Hepatocyte (in vitro differentiated cells): ENCODE data around the gene TMEM150A. TPM values are rescaled to one million over a fixed set of nuclear protein-coding genes. Genes with fewer than 3 reads are reported as not detected.

ENCODE experiments used
- DNase-seq: peaks from one replicate; pipeline ENCODE4 v3.0.0-alpha.2; 2016; ENCODE audit warnings: low spot score
- H2AFZ ChIP-seq: fragments of 200-600 bp; sonication (generic); 2 replicates; pipeline ENCODE4 v1.6.0; 2016; ENCODE audit warnings: antibody characterized with exemption, mild to moderate bottlenecking
- H3K27ac ChIP-seq: fragments of 200-600 bp; sonication (generic); 2 replicates; pipeline ENCODE4 v1.5.1; 2016; ENCODE audit warnings: mild to moderate bottlenecking
- H3K27me3 ChIP-seq: fragments of 200-600 bp; sonication (generic); 2 replicates; pipeline ENCODE4 v1.6.1; 2016
- H3K36me3 ChIP-seq: fragments of 200-600 bp; sonication (generic); replicated peaks from 2 replicates; pipeline ENCODE4 v1.5.1; 2016; ENCODE audit warnings: low read depth; ENCODE audit not compliant: insufficient read depth
- H3K4me1 ChIP-seq: fragments of 200-600 bp; sonication (generic); 2 replicates; pipeline ENCODE4 v1.5.1; 2016; ENCODE audit warnings: mild to moderate bottlenecking, moderate library complexity; ENCODE audit not compliant: insufficient read depth
- H3K4me2 ChIP-seq: fragments of 200-600 bp; sonication (generic); 2 replicates; pipeline ENCODE4 v1.6.0; 2016
- H3K4me3 ChIP-seq: fragments of 200-600 bp; sonication (generic); 2 replicates; pipeline ENCODE4 v1.5.1; 2016; ENCODE audit warnings: mild to moderate bottlenecking
- H3K79me2 ChIP-seq: fragments of 200-600 bp; sonication (generic); 2 replicates; pipeline ENCODE4 v1.6.0; 2017; ENCODE audit warnings: mild to moderate bottlenecking
- H3K9me2 ChIP-seq: fragments of 200-600 bp; sonication (generic); replicated peaks from 2 replicates; pipeline ENCODE4 v1.6.0; 2017; ENCODE audit warnings: mild to moderate bottlenecking; ENCODE audit not compliant: insufficient read depth
- H3K9me3 ChIP-seq: fragments of 200-600 bp; sonication (generic); 2 replicates; pipeline ENCODE4 v1.5.1; 2016; ENCODE audit warnings: low read depth, mild to moderate bottlenecking
- H4K20me1 ChIP-seq: fragments of 200-600 bp; sonication (generic); 2 replicates; pipeline ENCODE4 v1.6.0; 2016; ENCODE audit warnings: mild to moderate bottlenecking; ENCODE audit not compliant: insufficient read depth, poor library complexity, severe bottlenecking
- CTCF ChIP-seq: fragments of 200-600 bp; sonication (generic); IDR thresholded peaks from 2 replicates; pipeline ENCODE4 v1.5.1; 2016; ENCODE audit warnings: antibody characterized with exemption, mild to moderate bottlenecking; ENCODE audit not compliant: poor library complexity
- EZH2 ChIP-seq: fragments of 200-600 bp; sonication (generic); IDR thresholded peaks from 2 replicates; pipeline ENCODE4 v1.6.1; 2016; ENCODE audit warnings: antibody characterized with exemption, mild to moderate bottlenecking, borderline replicate concordance
- EZH2phosphoT487 ChIP-seq: fragments of 200-600 bp; sonication (generic); IDR thresholded peaks from one replicate; pipeline ENCODE4 v1.6.1; 2018; ENCODE audit warnings: antibody characterized with exemption, mild to moderate bottlenecking, low read depth, moderate library complexity; ENCODE audit not compliant: unreplicated experiment, severe bottlenecking
- WGBS: methylation state at CpG from one replicate; pipeline ENCODE4 v1.1.6; 2016; ENCODE audit warnings: low lambda C conversion rate; ENCODE audit errors: missing lambda C conversion rate; 5-methylcytosine and 5-hydroxymethylcytosine counted together
- polyA plus RNA-seq: library from polyadenylated mRNA; unstranded; fragments of >200 nt; fragmentation: Nextera tagmentation; extraction: Ambion mirVana; gene quantifications from 2 replicates; pipeline ENCODE4 v1.2.1, GENCODE V29; 2016
- total RNA-seq: library from RNA; depleted of rRNA; stranded (reverse); fragments of >200 nt; gene quantifications from 2 replicates; pipeline ENCODE4 v1.2.3, GENCODE V29; 2014

Gene TMEM150A
- total and polyA plus RNA-seq, 2 experiments from 2014 or later, result 25.7 to 67.9 TPM

- Histone ChIP-seq H3K27ac (peak overlapping the region; percentile 52), H3K79me2 (no peaks in the 10 kb centered on the region), H3K27me3 (no peaks in the 10 kb centered on the region), H3K4me2 (no peak overlapping the region), H3K4me3 (no peak overlapping the region), H3K9me3 (no peaks in the 10 kb centered on the region), H2AFZ (no peak overlapping the region), H3K4me1 (peaks cover 6% of the 10 kb centered on the region), H3K9me2 (no peaks in the 10 kb centered on the region), H3K36me3 (no peaks in the 10 kb centered on the region), H4K20me1 (no peaks in the 10 kb centered on the region)
- no peak for DNase-seq
- WGBS, result 77% methylated on average over 9 of the region's 9 CpGs
- TF ChIP-seq EZH2phosphoT487 (no peak), EZH2 (no peak), CTCF (no peak)
Observed at GRCh38 chr2:85649201-85650190, 47.0 kb upstream of the TMEM150A start.

- TF ChIP-seq CTCF, result peak; percentile 31
- no peak for TF ChIP-seq EZH2
- H3K36me3 ChIP-seq, result no peaks in the 10 kb centered on the region
Observed at GRCh38 chr2:85648619-85649018, 46.1 kb upstream of the TMEM150A start.

GRCh38 chr2:85647823-85648526, 45.5 kb upstream of the TMEM150A start:
- H3K9me3 ChIP-seq, result no peaks in the 10 kb centered on the region
- TF ChIP-seq EZH2phosphoT487 (no peak), EZH2 (no peak), CTCF (no peak)
- no peaks in the 10 kb centered on the region for H3K9me2 ChIP-seq
- peaks cover 6% of the 10 kb centered on the region for H3K4me1 ChIP-seq
- H3K36me3 ChIP-seq, result no peaks in the 10 kb centered on the region
- H3K4me3 ChIP-seq, result no peak overlapping the region
- H3K27ac ChIP-seq, result no peak overlapping the region
- 94% methylated on average over 10 of the region's 10 CpGs for WGBS
- no peaks in the 10 kb centered on the region for H3K79me2 ChIP-seq
- no peaks in the 10 kb centered on the region for H3K27me3 ChIP-seq
- DNase-seq, result no peak
- no peaks in the 10 kb centered on the region for H4K20me1 ChIP-seq
- H3K4me2 ChIP-seq, result no peak overlapping the region
- no peak overlapping the region for H2AFZ ChIP-seq

More at GRCh38 chr2:85648619-85649018, 46.1 kb upstream of the TMEM150A start:
- DNase-seq, result peak; percentile 35
- H3K9me2 ChIP-seq, result no peaks in the 10 kb centered on the region
- H3K4me1 ChIP-seq, result peaks cover 6% of the 10 kb centered on the region
- H2AFZ ChIP-seq, result no peak overlapping the region
- H3K27me3 ChIP-seq, result no peaks in the 10 kb centered on the region
- H3K79me2 ChIP-seq, result no peaks in the 10 kb centered on the region
- peak overlapping the region; percentile 52 for H3K27ac ChIP-seq
- no peak overlapping the region for H3K4me2 ChIP-seq
- WGBS, result 68% methylated on average over 2 of the region's 2 CpGs
- H4K20me1 ChIP-seq, result no peaks in the 10 kb centered on the region
- H3K4me3 ChIP-seq, result no peak overlapping the region
- H3K9me3 ChIP-seq, result no peaks in the 10 kb centered on the region
